Sigmoid colon (tissue), 4 donors: ENCODE results near the gene GIMAP7.

ENCODE experiments used
- CTCF ChIP-seq, 4 experiments: fragments of 450-650 bp in 3 of 4; fragments of 200-600 bp in 1 of 4; IDR thresholded peaks; one replicate each; pipeline ENCODE4 v1.5.1; 2016 to 2019; ENCODE audit warnings: antibody characterized with exemption in 4 of 4, mild to moderate bottlenecking in 3 of 4, moderate library complexity in 2 of 4
- EP300 ChIP-seq, 4 donors: sonication (generic); formaldehyde crosslinking; IDR thresholded peaks; one replicate each; pipeline ENCODE4 v1.6.1; 2017; ENCODE audit warnings: antibody characterized with exemption in 4 of 4
- POLR2A ChIP-seq, 2 donors: fragments of 450-650 bp; IDR thresholded peaks; one replicate each; pipeline ENCODE4 v1.6.1; 2016; ENCODE audit warnings: antibody characterized with exemption in 2 of 2, mild to moderate bottlenecking in 2 of 2, moderate library complexity in 2 of 2

- no peak for TF ChIP-seq CTCF (IDR thresholded peaks at IDR 0.05)
- TF ChIP-seq EP300 (IDR thresholded peaks at IDR 0.05), result no peak
- TF ChIP-seq POLR2A (IDR thresholded peaks at IDR 0.05), result no peak
These were observed 49.7 kb upstream of the GIMAP7 start for GRCh38 chr7:150464962-150465361.
